T-helper 1 cell treated with Interleukin-12 subunit alpha and Interleukin-12 subunit beta and Interleukin-4 antibody, amounts not matched to agents 30 ng/mL and 1 ng/mL, for 36 hours (primary cell): Measurements from ENCODE around the gene CCL20. TPM values are rescaled to one million over a fixed set of nuclear protein-coding genes. Genes with fewer than 3 reads are reported as not detected.

Source experiments
- total RNA-seq: library from RNA; stranded (reverse); gene quantifications from 2 replicates; pipeline ENCODE4 v1.2.3, GENCODE V29; 2022

The CCL20 gene
- total RNA-seq, 1 donor from 2014 or later, result 0.27 TPM

Other genes starting within 250 kb of the CCL20 start
- not detected in 2 replicates for gene SCYGR2, start 214.9 kb upstream of the CCL20 start, total RNA-seq
- gene SCYGR3, start 199.0 kb upstream of the CCL20 start, total RNA-seq, result not detected in 2 replicates
- not detected in 2 replicates for gene SCYGR4, start 196.3 kb upstream of the CCL20 start, total RNA-seq
- gene SCYGR5, start 147.0 kb upstream of the CCL20 start, total RNA-seq, result not detected in 2 replicates
- not detected in 2 replicates for gene SLC19A3, start 95.8 kb upstream of the CCL20 start, total RNA-seq
- not detected in 2 replicates for gene SCYGR6, start 89.1 kb upstream of the CCL20 start, total RNA-seq
- not detected in 2 replicates for gene SCYGR7, start 85.5 kb upstream of the CCL20 start, total RNA-seq
- not detected in 2 replicates for gene SCYGR8, start 67.9 kb upstream of the CCL20 start, total RNA-seq
- not detected in 2 replicates for gene DAW1, start 57.8 kb downstream of the CCL20 start, total RNA-seq